ENCODE measurements around the gene GABBR2. TPM values are rescaled to one million over a fixed set of nuclear protein-coding genes. Genes with fewer than 3 reads are reported as not detected.

The GABBR2 gene
- total RNA-seq (ENCODE audit: low replicate concordance) = 6.3 and 6.4 TPM in 2 replicates
- long read RNA-seq, partial matches to known transcripts = 0 of 2 reads
- long read RNA-seq, other reads (novel, unspliced or antisense) = 2 of 2 reads

DNA sequence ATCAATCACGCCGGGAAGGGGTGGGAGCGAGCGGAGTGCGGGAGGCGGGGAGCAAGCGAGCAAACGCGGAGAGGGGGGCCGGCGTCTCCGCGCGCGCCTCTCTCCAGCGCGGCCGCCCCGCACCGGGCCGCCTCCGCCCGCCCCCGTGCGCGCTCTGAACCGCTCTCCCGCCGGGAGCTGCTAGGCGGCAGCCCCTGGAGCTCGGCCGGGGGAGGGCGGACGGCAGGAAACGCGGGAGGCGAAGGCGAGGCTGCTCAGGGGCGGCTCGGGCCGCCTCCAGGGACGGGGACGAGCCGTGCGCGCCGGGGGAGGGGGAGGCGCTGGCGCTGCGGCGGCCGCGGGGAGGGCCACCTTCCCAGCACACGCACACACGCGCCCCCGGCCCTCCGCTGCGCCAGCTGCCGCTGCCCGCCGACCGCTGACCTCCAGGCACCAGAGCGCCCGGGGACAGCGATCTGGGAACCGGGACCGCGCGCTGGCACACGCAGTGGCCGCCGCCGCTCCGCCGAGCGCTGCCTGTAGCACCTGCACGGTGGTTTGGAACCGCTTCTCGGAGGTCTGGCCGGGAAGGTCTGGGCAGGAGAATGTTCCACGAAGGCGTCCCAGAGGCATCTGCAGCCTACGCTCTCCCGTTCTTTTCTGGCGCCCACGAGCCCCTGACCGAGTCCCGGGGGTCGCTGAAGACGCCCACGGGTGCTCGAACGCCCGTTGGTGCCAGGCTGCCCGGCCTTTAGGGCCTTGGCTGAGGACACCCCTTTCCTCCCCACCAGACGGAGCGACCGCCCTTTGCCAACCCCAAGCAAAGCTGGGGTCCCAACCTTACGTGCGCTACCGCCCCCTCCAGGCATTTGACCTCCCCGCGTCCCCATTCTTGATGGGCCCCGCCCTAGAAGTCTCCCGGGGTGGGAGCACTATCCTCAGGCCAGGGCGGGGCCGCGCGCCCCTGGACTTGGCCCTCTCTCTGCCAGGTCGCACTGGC lies at the start of gene GABBR2:
Gene GABBR2, minus strand, starts transcription at position 3 of the 979 bp plus-strand sequence. CDS start 198 bp downstream, outside the sequence.
- Mint-ChIP-seq H3K27ac (no peak within 1 kb of the TSS), H3K9me3 (no peaks in the 10 kb centered on the region), H3K27me3 (peaks cover 80% of the 10 kb centered on the region), H3K4me3 (peak within 1 kb of the TSS; percentile 81), H3K36me3 (no peaks in the 10 kb centered on the region), H3K4me1 (ENCODE audit: unreplicated experiment) (peaks cover 10% of the 10 kb centered on the region)
- no peak for TF ChIP-seq CTCF (conservative IDR thresholded peaks at IDR 0.05)
- no peak for DNase-seq (ENCODE audit: extremely low spot score, unreplicated experiment)

GRCh38 chr9:98755006-98755618 lies 46.4 kb upstream of the GABBR2 start:
- H3K4me1 Mint-ChIP-seq (ENCODE audit: unreplicated experiment) = no peaks in the 10 kb centered on the region
- H3K36me3 Mint-ChIP-seq = peaks cover 63% of the 10 kb centered on the region
- no peak for TF ChIP-seq CTCF (conservative IDR thresholded peaks at IDR 0.05)
- no peaks in the 10 kb centered on the region for H3K27me3 Mint-ChIP-seq
- no peak overlapping the region for H3K27ac Mint-ChIP-seq
- no peak overlapping the region for H3K4me3 Mint-ChIP-seq
- DNase-seq (ENCODE audit: extremely low spot score, unreplicated experiment) = no peak
- H3K9me3 Mint-ChIP-seq = peaks cover 12% of the 10 kb centered on the region

- Mint-ChIP-seq H3K4me3 (no peak overlapping the region), H3K27ac (no peak overlapping the region), H3K4me1 (ENCODE audit: unreplicated experiment) (no peaks in the 10 kb centered on the region), H3K36me3 (peaks cover 42% of the 10 kb centered on the region), H3K9me3 (no peaks in the 10 kb centered on the region), H3K27me3 (no peaks in the 10 kb centered on the region)
- no peak for DNase-seq (ENCODE audit: extremely low spot score, unreplicated experiment)
- no peak for TF ChIP-seq CTCF (conservative IDR thresholded peaks at IDR 0.05)
Observed at GRCh38 chr9:98751210-98751609, 42.5 kb upstream of the GABBR2 start.

DNA sequence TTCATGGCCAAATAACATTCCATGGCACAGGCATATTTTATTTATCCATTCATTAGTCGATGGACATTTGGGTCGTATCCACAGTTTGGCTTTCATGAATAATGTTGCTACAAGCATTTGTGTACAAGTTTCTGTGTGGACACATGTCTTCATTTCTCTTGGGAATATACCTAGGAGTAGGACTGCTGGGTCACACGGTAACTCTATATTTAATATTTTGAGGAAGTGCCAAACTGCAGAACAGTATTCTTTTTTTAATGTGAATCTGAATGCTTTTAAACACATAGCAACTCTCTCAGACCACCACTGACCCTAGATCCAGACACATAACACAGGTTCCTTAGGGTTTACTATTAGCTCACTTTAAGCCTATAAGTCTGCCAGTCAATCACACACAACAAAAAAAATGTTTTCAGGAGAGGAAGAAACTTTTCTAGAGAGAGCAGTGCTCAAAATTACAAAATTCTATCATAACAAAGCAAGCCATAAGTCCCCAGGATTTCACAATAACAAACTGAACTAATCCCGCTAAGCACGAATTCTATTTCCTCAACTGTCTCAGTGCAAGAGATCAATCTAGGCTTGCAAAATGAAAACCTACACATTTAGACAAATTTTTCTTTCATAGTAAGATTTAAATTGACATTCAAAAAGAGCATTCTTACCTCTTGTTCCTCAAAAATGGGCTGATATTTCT lies 41.8 kb upstream of the GABBR2 start:
- TF ChIP-seq CTCF (conservative IDR thresholded peaks at IDR 0.05) = no peak
- Mint-ChIP-seq H3K36me3 (peaks cover 36% of the 10 kb centered on the region), H3K27ac (no peak overlapping the region)

DNA sequence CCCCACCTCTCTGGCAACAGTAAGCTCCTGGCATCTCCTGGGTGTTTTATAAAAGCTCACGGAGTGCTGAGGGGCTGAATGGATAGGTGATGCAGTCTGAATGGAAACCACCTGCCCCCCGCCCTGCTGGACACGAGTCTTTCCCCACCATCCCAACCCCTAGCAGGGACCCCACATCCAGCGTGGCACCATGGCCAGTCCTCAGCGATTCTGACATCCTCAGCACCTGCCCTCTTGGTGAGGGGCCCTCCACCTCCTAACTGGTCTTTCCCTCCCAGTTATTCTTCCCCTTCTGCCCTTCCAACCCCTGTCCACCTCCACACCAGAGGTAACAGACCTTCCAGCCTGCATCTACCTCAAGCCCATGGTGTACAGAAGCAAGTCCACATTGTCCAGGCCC lies 38.7 kb upstream of the GABBR2 start:
- no peaks in the 10 kb centered on the region for H3K4me1 Mint-ChIP-seq (ENCODE audit: unreplicated experiment)
- no peaks in the 10 kb centered on the region for H3K9me3 Mint-ChIP-seq
- DNase-seq (ENCODE audit: extremely low spot score, unreplicated experiment) = no peak
- H3K4me3 Mint-ChIP-seq = no peak overlapping the region
- TF ChIP-seq CTCF (conservative IDR thresholded peaks at IDR 0.05) = no peak
- H3K27me3 Mint-ChIP-seq = no peaks in the 10 kb centered on the region
- H3K36me3 Mint-ChIP-seq = peaks cover 34% of the 10 kb centered on the region
- H3K27ac Mint-ChIP-seq = no peak overlapping the region

More for the DNA sequence above, 41.8 kb upstream of the GABBR2 start:
- no peaks in the 10 kb centered on the region for H3K9me3 Mint-ChIP-seq
- no peaks in the 10 kb centered on the region for H3K4me1 Mint-ChIP-seq (ENCODE audit: unreplicated experiment)
- no peaks in the 10 kb centered on the region for H3K27me3 Mint-ChIP-seq
- no peak overlapping the region for H3K4me3 Mint-ChIP-seq
- DNase-seq (ENCODE audit: extremely low spot score, unreplicated experiment) = no peak

Measured in type B pancreatic cell (in vitro differentiated cells).